NCI-H82 treated with DMSO at 0.1 percent for 48 hours (cell line): ENCODE data around the gene KLHDC10.
"Not testable (repeated sequence)": the region's sequence is repeated elsewhere in the genome, so short reads cannot be mapped to it uniquely, and the experiment has no call there.

Experiments used
- DNase-seq: peaks from one replicate; lab custom pipeline; 2025; ENCODE audit not compliant: unreplicated experiment; lab: John Stamatoyannopoulos, UW

KLHDC10 gene

DNA sequence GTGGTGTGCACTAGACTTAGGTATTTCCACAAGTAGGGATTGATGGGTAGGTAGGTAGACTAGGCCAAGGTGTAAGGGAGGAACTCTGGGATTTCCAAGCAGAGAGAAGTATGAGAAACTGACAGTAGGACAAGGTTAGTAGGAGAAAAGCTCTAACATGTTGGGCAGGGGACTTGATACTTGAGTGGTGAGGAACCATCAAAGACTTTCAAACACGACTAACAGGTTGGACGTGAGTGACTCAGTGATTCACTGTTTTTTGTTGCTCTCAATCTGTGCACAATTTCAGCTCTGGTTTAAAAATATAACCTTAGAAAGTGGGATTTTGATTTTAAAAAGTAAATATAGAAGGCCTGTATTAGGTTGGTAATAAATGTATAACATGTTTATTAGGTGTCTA, 44.4 kb downstream of the KLHDC10 start:
- no peak for DNase-seq

DNA sequence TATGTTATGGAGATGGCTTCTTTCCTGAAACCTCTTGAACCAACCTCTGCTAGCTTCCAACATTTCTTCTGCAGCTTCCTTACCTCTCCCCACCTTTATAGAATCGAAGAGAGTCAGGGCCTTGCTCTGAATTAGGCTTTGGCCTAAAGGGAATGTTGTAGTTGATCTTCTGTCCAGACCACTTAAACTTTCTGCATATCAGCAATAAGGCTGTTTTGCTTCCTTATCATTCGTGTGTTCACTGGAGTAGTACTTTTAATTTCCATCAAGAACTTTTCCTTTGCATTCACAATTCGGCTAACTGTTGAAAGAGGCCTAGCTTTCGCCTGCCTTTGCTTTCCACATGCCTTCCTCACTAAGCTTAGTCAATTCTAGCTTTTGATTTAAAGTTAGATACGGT, 48.0 kb downstream of the KLHDC10 start:
- DNase-seq: no peak

DNA sequence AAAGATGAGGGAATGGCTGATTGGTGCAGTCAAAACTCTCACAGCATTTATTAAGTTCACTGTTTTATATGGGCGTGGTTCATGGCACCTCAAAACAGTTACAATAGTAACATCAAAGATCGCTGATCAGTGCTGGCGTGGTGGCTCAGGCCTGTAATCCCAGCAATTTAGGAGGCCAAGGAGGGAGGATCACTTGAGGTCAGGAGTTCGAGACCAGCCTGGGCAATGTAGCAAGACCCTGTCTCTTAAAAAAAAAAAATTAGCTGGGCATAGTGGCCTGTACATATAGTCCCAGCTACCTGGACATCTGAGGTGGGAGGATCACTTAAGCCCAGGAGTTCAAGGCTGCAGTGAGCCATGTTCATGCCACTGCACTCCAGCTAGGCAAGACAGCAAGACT, 48.5 kb downstream of the KLHDC10 start:
- DNase-seq: no peak

DNA sequence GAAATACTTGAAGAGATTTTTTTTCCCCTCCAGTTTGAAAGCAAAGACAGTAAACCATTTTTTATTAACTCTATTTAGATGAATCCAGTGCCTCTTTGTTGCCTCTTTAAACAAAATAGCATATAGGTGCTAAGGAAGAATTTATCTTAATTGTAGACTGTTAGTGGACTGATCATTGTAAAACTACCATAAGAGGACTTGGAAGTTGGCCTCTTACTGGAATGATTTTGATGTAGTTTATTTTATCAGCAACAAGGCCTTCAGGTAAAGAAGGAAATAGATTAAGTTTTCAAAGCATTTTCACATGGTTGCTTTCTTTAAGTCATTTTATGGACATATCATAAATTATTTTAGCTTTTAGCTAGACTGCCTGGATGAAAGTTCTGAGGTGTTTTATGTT, 53.2 kb downstream of the KLHDC10 start:
- DNase-seq: no peak

DNA sequence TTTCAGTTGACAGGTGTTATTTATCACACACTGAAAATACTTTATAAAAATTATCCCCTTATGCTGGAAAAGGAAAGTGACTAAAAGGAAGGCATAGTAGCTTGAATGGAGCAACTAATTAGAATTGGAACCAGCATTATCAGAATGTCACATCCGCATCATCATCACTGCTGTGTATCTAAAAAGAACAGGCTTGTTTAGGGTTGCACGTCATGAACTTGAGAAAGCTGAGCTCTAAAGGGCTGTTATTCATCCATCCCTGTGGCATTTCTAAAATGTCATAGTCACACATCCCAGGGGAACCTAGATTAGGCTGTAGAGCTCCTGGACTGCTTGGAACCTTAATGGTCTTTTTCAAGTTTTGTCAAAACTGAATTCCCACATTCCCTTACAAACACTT, 54.4 kb downstream of the KLHDC10 start:
- DNase-seq: no peak

DNA sequence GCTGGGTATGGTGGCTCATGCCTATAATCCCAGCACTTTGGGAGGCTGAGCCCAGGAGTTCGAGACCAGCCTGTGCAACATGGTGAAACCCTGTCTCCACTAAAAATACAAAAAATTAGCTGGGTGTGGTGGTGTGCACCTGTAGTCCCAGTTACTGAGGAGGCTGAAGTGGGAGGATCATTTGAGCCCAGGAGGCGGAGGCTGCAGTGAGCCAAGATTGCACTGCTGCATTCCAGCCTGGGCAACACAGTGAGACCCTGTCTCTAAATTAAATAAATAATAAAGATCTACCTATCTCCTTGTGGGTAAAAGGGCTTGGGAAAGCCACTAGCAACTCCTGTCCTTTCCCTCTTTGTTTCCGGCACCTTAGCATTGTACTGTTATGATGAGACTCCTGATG, 56.5 kb downstream of the KLHDC10 start:
- DNase-seq: not testable (repeated sequence)

DNA sequence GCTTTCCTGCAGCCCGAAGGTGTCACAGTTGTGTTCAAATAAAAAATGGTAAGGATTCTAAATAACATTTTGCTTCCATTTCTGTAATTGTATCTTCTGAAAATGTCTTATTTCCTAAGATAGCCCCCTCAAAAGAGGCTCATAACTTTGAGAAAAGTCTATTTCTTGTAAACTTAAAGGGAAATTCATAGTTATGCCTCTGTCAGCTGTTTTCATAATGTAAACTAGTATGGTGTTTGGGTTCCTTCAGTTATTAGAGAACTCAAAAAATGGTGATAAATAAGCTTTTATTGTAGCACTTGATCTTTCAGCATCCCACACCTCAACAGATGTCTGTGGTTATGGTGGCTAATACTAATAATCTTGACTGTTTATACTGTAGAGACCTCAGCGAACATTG, 57.1 kb downstream of the KLHDC10 start:
- no peak for DNase-seq

DNA sequence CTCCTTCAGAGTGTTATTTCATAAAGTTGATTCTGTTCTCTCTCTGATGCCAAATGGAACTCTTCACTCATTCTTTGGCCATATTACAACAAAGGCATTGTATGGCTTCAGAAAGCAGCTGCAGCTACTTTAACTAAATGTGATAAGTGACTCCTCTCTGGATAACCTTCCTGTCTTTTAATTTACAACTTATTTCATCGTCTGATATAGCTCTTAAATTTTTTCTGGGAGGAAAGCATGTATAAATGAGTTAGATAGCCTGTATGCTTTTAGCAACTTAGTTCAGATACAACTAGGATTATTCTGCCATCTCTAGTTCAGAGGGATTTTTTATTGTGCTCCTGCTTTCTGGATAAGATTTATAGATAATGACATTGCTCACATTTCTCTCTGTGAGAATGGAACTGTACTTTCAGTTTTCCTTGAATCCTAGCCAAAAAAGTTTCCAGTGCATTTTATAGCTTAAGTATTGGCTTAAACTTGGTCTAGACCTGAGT, 57.5 kb downstream of the KLHDC10 start:
- DNase-seq: no peak

DNA sequence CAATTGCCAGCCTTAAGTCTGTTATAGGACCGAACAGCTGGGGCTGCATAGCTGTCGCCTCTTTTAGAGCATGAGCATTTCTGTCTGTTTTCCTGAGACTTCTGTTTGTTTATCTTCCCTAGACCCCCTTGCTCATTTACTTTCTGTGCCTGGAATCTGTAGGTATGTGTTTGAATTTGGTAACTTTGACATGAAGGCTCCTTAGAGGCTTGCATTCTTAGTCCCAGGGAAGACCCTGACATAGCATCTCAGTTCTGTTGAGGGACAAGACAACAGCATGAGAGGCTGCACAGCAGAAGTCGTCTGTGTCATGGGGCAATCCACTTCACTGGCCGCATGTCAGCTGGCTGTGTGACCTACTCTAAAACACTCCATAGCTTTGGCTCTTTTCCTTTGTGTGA, 58.7 kb downstream of the KLHDC10 start:
- no peak for DNase-seq

DNA sequence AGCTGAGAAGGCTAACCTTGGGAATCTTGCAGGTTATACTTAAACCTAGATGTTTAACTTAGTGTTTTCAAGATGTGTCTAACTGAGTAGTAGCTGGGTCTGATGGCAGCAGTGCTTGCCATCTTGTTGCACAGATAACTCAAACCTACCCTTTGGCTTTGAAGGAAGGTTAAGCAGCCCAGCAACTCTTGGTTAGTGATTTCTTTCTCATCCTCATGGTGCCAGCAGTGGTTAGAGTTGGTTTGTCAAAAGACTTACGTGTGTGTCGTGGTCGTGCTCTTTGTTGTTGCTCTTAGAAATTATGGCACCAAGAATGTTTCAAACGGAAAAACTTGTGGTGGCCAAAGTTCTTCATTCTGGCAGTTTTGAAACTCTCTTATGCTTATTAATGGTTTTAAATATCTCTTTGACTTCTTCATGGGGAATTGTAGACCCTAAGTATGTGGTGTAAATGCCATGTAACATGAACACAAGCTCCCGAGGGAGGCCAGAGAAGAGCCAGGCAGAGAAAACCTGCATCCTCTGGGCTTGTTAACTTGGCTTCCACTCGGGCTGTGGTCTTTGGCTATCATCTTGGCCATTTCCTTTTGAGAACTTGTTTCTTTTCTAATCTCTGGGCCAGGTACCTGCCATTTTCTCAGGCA, 61.0 kb downstream of the KLHDC10 start:
- no peak for DNase-seq

DNA sequence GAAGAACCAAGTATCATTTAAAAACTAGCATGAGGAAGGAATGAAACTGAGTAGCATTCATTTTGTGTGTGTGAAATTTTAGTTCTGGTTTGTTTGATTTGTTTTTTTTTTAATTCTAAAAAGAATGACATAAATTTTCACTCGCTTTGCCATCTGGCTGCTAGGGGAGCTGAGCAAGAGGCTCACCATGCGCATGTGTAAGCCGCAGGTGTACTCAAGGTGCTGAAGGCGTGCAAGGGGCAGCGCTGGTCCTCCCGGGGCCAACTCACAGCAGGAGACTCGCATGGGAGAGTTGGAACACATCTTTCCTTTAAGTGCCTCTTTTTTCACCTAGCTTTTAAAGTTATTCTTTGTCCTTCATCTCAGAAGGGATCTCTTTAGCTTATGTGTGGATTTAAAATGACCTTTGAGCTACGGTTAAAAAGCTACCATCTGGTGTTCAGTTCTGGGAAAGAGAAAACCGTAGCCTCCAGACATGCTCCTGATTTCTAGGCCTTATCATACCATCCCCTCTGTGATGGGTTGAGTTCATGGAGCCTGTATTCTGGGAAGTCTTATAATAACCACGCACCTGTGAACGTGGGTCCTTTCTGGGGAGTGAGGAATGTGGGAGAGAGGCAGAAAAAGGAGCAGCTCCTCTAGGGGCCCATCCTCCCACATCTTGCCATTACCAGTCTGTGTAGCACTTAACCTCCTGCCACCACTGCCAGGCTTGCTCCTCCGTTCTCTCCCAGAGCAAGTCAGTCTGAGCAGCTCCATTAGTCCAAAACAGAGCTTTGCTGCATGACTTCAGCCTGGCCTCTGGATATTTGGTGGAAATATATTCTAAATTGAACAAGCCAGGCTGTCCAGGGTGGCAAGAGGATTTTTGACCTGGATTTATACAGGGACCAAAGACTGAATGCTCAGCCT, 61.9 kb downstream of the KLHDC10 start:
- DNase-seq: no peak

DNA sequence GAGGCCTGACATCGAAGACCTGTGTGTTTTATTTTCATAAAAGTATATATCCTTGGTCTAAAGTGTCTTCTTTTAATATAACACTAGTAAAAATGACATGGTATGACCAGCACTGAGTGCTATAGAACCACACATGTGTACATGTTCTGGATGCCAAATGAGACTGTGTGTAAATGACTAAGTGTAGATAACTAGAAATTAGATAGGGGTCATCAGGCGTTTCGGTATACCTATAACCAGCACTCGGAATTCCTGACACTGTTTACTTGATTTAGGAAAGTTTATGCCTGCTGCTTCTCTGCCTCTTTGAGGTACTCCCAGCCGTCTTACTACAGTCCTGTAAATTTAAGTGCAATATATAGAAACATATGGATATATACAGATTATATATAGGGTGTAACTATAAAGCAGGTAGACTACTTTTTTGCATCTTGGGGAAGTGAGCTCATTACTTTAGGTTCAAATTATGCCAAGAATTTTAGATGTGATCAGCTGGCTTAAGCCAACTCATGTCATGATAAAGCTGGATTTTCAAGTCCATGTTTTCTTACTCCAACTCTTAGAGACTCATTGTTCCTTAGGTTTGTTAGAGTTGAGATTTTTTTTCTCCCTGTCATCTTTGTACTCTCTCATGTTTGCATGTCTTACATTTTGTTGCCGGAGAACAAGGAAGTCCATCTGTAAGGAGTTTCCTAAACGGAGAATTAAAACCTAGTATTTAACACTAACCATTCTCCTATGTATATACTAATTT, 62.9 kb downstream of the KLHDC10 start:
- no peak for DNase-seq

DNA sequence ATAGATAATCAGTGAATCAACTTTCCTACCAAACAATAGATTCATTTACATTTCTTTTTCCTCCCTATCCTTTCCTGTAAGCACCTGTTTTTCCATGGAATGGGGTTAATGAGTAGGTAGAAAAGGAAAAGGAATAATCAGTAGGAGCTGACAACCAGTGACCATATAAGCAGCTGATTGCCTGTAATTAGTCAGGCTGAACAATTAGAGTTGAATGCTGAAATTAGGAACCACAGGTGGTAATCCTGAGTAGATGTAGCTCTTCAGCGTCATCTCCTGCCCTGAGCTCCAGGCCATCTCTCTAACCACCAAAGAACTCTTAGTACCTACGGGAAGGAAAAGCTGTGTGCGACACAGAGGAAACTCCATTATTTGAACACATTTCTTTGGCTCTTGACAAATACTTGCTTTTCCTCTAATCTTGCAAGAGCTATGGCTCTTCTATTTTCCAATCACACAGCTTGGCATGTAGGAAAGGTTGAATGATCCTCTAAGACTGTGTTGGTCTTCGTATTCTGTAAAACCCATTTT, 63.8 kb downstream of the KLHDC10 start:
- DNase-seq: no peak

DNA sequence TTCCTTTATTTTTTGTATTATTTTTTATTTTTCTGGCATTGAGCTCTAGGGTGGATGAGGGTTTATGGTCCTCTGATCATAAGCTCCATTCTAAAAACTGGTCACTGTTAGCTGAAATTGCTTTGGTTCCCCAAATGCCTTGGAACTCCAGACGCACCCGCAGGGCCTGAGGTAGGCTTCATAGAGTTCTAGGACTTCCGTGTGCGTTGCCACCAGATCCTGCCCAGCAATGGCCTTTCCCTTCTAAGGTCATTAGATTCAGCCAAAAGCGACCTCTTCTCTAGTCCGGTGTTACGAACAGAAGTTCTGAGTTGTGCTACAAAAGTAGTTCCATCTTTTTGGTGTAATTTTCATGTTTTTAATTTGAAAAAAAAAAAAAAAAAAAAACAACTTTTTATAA, 64.4 kb downstream of the KLHDC10 start:
- DNase-seq: no peak

DNA sequence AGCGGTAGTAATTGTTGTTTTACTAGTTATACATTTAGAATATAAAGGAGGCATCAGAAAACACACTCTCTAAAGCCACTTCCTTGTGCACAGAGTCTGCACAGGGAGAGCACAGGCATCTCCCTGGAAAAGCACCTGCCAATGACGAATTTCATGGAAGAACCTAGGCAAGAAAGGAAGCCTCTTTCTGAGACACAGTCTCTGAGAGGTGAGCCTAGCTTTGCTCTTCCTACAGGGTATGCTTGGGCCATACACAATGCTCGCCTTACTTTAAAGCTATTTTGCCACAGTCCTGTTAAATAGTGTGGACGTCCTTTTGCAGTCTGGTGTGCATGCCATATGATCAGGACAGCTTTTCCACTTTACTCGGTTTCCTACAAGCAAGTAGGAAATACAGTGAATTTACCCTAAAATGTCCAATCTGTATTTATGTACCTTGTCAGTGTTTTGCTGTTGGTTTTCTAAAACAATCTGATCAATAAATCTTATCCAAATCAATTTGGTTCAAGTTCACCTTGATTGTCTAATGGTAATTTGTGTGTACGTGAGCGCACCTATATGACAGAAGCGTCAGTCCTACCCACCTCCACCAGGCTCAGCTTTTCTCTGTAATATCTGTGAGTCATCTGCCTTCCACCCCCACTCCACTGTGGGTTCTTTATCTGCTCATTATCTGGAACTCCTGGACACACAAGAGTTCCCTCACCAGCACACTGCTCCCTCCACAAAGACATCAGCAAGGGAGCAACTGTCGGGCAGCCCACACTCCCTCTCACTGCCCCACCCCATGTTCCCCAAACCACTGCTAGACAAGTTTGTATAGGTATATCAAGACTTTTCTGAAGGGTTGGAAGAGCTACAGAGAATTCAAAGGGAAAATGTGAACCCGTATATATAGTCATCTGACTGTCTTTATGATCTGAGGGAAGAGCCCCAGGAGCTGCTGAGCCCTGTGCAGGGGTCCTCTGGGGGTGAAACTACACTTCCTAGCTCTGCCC, 65.2 kb downstream of the KLHDC10 start:
- DNase-seq: no peak

DNA sequence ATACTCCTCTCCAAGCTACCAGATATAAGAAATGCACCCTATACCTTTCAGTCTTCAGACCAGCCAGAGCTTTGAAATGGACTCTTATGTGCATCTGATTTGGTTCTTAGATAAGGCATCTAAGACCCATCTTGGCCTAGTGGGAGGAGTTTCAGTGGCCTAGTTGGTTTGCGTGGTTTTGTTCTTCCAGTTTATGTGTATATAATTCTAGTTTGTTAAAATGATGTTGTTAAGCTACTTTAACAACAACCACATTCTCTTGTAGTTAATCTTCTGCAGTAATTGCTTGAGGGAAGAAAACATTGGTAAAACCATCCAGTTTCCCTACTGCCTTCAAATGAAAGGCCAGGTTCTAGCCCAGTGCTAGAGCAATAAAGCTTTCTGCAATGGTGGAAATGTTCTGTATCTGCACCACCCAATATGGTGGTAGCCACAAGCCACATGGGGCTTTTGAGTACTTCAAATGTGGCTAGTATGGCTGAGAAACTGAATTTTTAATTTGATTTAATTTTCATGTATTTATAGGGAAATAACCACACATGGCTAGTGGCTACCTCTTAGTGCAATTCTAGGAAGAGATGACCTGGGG, 66.3 kb downstream of the KLHDC10 start:
- no peak for DNase-seq

DNA sequence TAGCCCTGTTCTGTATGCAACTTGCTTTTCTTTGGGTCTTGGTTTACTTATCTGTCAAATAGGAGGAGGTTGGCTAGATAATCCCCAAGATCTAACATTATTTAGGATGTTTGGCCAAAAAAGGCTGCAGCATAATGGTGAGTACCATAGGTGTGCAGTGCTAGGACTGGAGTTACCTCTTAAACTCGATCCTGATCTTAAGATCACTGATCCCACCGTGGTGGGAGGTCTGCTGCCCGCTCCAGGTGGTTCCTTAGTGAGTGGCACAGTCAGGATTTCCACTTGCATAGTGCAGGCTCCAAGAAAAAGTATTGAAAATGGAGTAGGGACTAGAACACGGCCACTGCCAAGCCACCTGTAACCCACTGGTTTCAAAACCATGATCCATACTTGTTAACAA, 66.9 kb downstream of the KLHDC10 start:
- DNase-seq: no peak

DNA sequence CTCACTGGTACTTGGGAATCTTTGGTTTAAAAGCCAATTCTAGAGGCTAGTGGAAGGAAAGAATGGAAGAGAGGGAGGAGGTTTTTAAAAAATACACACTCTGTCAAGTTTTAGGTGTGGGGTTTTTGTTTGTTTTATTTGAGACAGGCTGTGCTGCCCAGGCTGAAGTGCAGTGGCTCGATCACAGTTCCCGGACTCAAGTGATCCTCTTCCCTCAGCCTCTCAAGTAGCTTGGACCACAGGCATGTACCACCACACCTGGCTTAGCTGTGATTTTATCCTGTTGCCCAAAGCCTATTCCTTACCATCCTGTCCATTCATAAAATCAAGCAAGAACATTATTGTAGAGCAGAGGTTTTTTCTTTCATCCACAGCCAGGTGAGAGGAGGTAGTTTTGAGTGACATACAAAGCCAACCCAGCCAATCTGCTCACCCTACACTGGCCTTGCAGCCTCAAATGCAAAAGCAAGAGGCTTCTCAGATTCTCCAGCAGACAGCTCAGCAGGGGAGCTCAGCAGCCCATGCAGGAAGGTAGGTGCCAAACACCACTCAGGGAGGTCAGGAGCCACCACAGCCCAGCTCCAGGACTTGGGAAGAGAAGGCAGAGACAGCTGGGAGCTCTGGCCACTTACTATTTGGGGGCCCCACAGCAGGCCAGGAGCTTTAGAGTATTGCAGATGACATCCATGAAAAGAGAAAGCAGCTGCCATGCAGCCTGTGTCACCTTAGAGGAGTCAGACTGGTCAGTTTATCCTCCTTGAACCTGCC, 69.0 kb downstream of the KLHDC10 start:
- no peak for DNase-seq

DNA sequence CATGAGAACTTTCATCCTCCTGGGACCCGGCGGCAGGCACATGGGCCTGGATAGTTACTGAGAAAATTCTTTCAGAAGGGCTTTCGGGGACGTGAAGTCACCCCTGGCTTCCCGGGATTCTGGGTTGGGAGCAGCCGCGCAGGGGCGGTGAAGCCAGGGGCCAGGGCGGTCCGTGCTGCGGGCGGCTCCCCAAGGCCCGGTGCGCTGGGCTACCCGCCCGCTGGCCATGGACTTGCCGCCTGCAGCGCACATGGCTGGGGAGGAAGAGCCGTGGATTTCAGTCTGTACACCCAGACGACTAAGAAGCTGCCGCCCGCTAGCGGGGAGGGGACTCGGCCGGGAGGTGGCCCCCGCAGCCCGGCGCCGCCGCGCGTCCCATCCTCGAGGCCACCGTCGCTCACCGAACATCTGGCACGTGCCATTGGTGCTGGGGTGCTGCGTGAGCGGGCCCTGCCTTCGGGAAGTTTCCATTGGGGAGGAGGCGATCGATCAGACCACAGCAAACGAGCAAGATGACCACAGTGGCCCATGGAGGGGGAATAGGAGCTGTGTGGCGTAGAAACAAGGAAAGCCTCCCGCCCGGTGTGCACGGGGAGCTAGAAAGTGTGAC, 70.3 kb downstream of the KLHDC10 start:
- no peak for DNase-seq
